ENCODE data around the gene SLC35B2.

Gene SLC35B2

DNA sequence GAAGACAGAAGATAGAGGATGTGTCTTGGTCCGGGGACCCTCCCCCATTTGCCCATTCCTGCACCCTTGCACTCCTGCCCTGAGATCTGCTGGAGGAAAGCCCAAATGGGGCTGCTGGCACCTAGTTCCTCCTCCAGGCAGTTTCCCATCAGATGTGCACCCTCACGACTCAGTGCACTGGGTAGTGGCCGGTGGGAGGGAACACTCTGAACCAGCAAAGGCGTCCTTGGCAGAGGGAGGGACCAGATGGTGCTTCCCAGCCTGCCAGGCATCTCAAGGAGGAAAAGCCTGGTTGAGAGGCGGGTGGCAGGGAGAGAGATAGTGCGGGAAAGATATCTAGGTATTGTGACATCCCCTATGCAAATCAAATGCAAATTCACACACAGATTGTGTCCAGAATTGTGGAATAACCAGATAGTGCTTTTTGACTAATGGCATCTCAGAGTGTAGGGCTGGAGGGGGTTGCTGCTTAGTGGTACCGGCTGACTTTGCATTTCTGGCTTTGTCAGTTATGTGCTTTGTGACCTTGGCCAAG is 32.5 kb upstream of the SLC35B2 start:
- DNase-seq, result peak in 2 of 42 donors; percentile 15 to 42
- intact Hi-C loops (cut with DNase I), result no loop called here

DNA sequence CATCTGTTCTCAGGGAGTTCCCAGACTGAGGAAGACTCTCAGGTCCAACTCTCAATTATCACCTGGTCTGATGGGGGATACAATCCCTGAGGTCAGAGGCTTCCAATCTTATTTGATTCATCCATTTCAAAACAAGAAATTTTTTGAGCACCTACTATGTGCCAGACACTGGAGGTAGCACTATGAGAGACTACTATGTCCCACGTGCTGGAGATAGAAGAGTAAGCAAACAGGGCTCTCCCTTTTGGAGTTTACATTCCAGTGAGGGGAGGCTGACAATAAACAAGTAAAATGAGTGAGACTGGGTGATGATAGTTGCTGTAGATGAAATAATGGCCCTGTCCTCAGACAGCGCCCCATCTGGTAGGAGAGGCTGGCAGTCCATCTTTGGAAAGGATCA is 29.4 kb upstream of the SLC35B2 start:
- intact Hi-C loops (cut with DNase I), result no loop called here
- DNase-seq, result no peak

DNA sequence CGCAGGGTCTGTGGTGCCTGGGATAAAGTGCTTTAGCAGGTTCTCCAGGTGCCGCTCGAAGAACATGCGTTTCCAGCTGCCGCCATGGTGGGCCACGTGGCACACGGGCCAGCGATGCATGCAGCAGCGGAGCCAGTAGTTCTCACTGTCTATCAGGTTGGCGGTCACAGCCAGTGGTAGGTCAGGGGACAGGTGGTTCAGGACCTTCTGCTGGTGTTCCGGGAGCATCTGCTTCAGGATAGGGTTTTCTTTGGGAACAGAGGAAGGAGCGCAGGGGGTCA is 28.9 kb upstream of the SLC35B2 start:
- no peak for DNase-seq

DNA sequence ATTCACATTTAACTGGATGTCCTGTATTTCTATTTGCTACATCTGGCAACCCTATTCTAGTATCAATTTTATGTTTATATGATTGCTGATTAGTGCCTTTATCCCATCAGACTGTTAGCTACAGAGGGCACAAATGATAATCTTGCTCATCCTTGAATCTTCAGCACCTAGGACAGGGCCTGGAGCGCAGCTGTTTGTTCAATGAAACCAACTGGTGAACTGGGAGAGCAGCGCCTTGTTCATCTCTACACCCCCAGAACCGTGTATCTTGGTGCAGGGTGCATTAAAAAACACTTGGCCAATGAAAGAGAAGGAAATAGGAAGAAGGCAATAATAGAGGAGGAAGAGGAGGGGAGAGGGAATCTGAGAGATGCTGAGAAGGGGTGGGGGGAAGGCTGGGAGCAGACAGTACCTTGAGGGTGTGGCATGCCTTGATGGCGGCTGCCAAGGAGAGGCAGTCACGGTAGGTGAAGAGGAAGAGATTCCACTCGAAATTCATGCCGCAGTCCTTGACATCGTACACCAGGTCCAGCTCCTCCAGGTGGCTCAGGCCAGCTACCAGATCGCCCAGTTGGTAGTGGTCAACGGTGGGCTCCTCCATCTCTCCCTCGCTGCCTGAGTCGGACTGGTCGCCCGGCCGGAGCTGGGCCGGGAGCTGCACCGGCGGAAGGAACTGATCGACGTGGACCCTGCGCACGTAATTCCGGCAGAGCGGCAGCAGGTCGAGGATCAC is 28.4 kb upstream of the SLC35B2 start:
- no peak for DNase-seq
- intact Hi-C loops (cut with DNase I), result no loop called here

More for the DNA sequence above, 28.9 kb upstream of the SLC35B2 start:
- intact Hi-C loops (cut with DNase I), result no loop called here

DNA sequence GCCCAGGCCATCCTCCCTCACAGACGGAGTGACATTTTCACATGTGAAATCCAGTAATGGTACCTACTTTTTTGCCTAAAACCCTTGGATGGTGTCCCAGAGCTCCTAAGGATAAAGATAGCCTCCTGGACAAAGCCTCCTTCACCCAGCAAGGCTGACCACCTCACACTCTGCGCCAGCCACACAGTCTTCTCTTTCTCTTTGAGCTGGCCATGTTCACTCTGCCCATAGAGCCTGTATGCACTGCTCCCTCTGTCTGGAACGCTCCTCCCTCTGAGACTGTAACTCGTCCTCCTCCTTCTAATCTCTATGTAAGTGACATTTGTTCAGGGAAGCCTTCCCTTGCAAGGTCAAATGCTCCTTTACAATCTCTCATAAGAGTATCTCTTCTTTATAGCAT is 27.5 kb upstream of the SLC35B2 start:
- intact Hi-C loops (cut with DNase I), result no loop called here
- DNase-seq, result no peak

DNA sequence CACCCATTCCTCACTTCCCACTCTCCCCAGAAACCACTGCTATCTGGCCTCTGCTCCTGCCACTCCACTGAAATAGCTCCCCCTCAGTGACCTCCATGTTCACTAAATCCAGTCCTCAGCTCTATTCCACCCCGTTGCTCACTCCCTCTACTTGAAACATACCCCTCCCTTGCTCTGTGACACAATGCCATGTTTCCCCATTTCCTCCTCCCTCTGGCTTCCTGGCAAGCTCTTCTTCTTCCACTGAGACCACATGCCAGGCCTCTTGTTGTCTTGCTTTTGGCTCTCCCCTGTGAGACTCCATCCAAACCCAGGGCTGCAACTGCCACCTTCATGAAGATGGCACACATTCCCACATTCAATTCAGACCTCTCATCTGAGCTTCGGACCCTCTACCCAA is 26.8 kb upstream of the SLC35B2 start:
- DNase-seq, result peak in 2 of 42 donors; percentile 16 to 41
- intact Hi-C loops (cut with DNase I), result no loop called here

DNA sequence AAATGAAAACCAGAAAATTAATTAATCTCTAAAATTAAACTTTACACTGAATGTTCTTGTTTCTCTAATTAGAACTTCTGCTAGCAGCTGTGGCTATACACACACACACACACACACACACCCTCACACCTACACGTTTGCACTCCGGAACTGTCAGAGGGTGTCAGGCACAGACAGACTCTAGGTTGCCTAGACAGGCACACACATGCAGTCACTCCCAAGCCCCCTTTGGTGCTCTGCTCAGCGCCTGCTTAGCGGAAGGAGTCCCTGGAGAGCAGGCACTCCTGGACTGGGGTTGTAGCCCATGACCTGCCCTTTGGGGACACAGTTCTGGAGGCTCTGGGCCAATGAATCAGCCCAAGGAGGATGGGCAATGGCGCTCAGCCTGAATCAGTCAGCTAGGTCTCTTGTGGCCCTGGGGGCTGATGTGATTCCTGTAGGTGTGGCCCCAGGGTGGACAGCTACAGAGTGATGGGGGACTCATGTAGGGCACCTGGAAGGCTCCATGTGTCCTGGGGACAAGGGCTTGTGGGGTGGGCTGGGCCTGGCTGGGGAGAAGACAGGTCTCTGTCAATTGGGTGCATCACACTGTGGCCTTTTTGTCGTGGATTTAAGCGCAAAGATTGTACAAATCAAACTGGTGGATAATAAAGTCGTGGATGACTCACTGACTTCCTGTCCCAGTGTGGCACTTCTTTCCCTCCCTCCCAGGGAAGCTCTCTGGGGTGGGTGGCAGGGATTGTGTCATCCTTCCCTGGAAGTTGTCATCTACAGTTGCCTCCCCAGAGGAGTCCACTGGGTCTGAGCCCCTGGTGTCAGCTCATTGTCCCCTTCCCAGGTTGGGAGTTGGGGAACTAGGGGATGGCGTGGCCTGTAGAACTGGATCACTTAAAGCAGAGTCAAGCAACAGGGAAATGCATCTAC is 21.7 kb upstream of the SLC35B2 start:
- DNase-seq, result peak in 36 of 42 donors; percentile 30 to 89 (median 66)
- intact Hi-C loops (cut with DNase I), result no loop called here

DNA sequence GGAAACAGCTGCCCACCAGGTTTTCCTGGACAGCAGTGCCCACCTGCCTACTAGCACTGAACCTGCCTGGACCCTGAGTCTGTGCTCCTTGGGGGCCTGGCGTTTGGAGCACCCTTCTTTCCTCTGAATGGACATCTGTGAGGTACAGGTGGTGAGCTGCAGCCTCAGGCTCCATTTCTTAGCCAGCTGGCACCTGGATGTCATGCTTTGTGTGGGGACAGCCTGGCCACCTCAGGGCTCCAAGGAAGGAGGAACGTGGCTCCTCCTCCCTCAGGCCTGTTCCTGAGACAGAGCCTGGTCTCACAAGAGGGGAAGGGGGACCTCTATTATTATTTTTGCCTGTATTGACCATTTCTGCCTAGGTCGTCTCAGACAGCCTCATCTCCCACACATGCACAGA is 21.0 kb upstream of the SLC35B2 start:
- DNase-seq, result no peak
- intact Hi-C loops (cut with DNase I), result no loop called here

DNA sequence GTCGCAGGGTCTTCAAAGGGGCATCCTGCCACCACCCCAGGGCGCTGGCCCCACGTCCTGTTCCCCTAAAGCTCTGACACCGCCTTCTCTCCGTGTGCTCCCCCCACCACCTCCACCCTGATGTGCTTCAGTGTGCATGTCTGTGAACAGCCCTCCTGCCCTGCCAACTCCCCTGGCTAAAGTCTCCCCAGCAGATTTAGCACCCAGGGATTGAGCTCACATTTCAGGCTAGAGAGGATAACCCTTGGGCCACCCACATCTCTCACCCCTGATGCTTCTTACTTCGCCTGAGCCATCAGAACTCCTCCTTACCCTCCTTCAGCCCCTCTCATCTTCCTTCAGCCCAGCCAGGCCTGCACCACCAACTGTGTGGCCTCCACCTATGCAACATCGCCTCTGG is 20.4 kb upstream of the SLC35B2 start:
- intact Hi-C loops (cut with DNase I), result no loop called here
- no peak for DNase-seq

DNA sequence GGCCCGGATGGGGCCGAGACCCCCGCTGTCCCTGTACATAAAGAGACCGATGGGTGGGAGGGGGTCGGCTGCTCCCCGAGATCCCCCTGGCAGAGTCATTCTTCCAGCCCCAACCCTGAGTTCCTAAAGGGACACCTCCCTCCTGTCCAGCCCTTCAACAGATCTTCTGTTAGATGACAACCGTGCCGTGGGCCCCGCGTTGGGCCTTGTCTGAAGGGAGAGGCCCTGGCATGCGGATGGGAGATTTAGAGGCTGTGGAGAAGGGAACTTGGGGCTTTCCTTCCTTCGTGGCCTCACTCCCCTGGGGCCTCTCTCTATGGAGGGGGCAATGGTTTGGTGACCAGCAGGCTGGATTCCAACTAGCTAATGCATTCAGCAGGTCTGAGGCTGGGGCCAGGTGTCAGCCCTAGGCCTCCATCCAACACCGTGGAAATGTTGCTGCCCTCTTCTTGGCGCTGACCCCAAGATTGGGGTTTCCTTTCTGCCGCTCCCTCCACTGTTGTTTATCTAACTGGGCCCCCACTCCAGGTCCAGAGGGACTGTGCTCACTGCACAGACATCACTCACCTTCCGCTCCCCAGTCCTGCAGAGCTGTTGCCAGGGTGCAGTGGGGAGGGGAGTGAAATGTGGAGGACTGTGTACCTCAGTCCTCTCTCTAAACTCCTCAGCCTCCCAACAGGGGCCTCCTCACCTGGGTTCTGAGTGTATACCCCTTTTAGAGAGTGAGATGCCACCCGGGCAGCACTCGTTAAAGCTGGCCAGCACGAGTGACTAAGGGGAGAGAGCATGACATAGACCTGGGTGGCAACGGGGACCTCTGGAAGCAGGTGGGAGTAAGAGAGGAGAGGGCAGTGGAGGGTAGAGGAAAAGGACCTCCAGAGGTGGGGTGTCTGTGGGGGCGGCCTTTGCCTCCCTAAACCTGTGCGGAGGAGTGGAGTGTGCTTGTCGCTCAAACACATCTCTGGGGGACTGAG is 19.6 kb upstream of the SLC35B2 start:
- no peak for DNase-seq
- intact Hi-C loops (cut with DNase I), result no loop called here

DNA sequence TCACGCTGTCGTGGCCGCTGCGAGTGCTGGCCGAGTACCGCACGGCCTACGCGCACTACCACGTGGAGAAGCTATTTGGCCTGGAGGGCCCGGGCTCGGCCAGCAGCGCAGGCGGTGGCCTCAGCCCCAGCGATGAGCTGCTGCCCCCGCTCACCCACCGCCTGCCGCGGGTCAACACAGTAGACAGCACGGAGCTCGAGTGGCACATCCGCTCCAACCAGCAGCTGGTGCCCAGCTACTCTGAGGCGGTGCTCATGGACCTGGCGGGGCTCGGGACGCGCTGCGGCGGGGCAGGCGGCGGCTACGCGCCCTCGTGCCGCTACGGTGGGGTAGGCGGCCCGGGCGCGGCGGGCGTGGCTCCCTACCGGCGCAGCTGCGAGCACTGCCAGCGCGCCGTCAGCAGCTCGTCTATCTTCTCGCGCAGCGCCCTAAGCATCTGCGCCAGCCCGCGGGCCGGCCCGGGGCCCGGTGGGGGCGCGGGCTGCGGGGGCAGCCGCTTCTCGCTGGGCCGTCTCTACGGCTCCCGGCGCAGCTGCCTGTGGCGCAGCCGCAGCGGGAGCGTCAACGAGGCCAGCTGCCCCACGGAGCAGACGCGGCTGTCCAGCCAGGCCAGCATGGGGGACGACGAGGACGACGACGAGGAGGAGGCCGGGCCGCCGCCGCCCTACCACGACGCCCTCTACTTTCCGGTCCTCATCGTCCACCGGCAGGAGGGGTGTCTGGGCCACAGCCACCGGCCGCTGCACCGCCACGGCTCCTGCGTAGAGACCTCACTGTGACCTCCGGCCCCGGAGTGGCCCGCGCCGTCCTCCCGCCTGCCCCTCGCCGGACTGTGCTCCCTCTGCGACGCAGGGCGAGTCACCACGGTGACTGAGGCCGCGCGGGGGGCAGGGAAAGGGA is 18.7 kb upstream of the SLC35B2 start:
- DNase-seq, result no peak

DNA sequence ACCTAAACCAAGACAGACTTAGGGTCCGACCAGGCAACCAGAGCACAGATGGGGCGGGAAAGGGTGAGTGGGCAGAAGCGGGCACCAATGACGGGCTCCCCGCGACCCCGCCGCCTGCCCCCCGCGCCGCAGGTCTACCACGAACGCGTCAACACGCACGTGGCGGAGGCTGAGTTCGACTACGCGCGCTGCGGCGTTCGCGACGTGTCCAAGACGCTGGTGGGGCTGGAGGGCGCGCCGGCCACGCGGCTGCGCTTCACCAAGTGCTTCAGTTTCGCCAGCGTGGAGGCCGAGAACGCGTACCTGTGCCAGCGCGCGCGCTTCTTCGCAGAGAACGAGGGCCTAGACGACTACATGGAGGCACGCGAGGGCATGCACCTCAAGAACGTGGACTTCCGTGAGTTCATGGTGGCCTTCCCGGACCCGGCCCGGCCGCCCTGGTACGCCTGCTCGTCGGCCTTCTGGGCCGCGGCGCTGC is 18.0 kb upstream of the SLC35B2 start:
- no peak for DNase-seq
- intact Hi-C loops (cut with DNase I), result no loop called here

More for the DNA sequence above, 18.7 kb upstream of the SLC35B2 start:
- intact Hi-C loops (cut with DNase I), result no loop called here

DNA sequence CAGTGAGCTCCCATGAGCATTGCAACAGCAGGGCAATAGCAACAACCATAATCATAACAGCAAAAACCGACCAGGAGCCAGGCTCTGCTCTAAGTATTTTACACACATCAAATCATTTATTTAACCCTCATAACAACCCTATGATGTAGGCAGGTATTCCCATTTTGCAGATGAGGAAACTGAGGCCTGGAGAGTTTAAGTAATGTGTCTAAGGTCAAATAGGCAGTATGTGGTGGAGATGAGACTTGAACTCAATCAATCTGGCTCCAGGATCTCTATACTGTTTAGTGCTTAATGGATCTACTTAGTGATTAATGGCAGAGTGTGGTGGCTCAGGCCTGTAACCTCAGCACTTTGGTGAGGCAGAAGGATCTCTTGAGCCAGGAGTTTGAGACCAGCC is 16.3 kb upstream of the SLC35B2 start:
- intact Hi-C loops (cut with DNase I), result no loop called here
- DNase-seq, result no peak

DNA sequence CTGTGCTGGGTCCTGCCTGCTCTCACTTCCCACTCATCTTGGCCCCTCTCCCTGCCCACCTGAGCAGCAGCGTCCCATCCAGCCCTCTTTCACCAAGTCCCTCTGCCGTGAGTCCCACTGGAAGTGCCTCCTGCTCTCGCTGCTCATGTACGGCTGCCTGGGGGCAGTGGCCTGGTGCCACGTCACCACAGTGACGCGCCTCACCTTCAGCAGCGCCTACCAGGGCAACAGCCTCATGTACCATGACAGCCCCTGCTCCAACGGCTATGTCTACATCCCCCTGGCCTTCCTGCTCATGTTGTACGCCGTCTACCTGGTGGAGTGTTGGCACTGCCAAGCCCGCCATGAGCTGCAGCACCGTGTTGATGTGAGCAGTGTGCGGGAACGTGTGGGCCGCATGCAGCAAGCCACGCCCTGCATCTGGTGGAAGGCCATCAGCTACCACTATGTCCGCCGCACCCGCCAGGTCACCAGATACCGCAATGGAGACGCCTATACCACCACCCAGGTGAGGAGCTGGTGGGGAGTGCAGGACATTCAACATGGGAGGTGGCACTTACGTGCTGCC is 15.8 kb upstream of the SLC35B2 start:
- intact Hi-C loops (cut with DNase I), result no loop called here
- DNase-seq, result no peak

DNA sequence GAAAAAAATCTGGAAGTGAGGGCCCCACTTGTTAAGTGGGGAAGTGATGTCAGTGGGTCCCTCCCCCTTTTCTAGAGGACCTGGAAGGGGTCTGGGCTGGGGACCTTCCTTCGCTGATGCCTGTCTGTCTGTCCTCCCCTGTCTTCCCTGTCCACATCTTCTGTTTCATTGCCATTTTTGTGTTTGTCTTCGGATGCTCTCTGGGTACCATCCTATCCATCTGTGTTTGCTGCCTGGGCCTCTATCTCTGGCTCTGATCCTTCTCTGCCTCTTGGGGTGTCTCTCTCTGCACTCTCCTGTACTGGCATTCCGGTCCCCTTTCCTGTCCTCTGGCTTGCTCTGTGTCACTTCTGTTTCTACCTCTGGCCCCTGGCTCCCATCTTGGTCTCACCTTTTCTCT is 15.2 kb upstream of the SLC35B2 start:
- intact Hi-C loops (cut with DNase I), result no loop called here
- no peak for DNase-seq

DNA sequence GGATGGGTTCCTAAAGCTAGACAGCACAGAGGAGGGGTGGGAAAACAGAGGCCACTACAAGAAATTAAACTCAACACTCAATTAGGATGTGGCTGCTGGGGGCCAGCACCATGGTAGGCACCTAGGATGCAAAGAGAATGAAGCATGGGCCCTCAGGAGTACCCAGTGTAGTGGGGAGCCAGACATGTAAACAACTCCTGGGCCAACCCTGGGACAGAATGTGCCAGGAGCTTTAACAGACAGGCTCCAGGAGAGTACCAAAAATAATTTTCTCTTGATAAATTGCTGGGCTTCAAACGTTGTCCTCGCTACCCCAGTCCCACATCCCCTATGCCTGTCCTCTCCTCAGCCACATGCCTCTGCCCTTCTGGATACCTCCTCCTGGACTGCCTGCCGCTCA is 14.6 kb upstream of the SLC35B2 start:
- DNase-seq, result no peak

DNA sequence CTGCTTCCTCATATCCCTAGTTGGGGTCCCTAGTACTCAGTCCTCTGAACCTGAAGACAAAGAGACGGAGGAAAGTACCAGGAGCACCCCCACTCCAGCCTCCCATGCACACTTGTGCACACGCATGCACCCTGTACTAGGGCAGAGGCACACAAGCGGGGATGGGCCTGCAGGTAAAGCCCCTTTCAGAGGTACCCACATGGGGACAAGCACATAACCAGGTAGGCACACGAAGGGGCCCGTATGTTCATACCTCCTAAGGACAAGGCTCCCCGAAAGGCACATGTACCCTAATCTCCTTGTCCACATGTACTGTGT is 14.0 kb upstream of the SLC35B2 start:
- intact Hi-C loops (cut with DNase I), result no loop called here
- peak in 2 of 42 donors; percentile 13 to 28 for DNase-seq

More for the DNA sequence above, 14.6 kb upstream of the SLC35B2 start:
- intact Hi-C loops (cut with DNase I), result no loop called here
